Kidney glomerular epithelial cell (primary cell): ENCODE results near the gene BARX2.
A peak's percentile ranks its signal among the peaks of the same experiment; 100 is the strongest.

Experiments used
- DNase-seq: peaks from one replicate; lab custom pipeline; 2025; lab: John Stamatoyannopoulos, UW

The BARX2 gene

DNA sequence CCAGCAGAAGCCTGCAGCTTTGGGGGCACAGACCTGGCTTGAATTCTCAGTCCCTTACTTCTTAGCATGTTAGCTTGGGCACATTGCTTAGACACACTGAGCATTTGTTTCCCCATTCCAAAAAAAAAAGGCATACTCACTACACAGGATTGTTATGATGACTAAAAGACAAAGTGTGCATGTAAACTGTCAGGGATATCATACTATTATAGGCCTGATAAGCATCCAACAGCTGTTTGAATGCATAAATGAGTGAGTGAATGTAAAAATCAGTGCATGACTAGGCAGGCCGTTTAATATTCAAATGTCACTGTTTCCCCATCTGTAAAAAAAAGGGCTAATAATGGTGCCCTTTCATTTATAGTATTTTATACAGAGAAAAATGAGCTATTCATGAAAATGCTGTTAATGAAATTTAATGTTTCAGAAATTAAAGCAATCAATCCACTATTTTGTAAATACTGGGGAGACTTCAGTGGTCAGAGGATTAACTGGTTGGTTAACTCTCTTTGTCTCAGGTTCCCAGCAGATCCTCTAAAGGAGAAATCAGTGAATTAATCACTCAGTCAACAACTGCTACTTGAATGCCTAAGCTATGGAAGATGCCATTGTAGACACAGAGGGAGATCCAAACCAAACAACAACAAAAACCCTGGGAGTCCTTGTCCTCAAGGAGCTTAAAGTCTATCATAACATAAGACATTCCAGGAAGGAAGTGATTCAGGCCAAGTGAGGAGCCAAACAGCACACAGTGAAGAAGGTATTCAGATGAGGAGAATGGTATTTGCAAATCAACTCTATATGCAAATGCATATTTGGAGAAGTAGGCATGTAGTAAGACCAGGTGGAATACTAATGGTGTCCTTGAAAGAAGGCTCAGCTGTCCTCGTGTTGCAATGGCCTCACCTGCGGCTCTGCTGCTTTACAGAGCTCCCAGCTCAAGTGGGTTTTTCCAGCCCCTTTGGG is 26.8 kb downstream of the BARX2 start:
- DNase-seq = no peak

- DNase-seq = no peak
Measured at GRCh38 chr11:129404731-129405130, 29.1 kb downstream of the BARX2 start.

- DNase-seq = no peak
Measured at GRCh38 chr11:129408865-129409444, 33.3 kb downstream of the BARX2 start.

DNA sequence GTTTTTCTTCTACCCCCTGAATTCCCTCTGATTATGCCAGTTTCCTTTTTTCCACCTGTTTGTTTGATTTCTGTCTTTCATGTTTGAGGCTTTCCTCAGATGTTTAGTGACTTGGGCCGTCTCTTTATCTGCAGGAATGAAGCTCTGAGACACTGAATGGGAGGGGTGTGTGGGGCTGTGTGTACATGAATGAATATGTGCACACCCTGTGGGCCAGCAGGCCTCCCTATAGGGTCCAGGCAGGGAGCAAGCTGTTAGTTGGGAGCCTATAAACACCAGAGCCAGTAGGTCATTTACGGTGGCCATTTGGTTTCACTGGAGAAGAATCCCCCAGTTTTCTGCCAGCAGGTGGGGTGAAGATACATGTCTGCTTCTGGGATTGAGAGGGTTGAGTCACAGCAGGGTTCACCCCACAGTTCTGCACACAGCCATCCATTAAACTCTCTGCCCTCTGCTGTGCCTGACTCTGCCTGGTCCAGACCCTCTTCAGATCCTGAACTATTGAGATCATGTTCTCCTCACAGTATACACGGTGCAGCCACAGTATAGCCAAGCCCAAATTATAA is 34.8 kb downstream of the BARX2 start:
- no peak for DNase-seq

DNA sequence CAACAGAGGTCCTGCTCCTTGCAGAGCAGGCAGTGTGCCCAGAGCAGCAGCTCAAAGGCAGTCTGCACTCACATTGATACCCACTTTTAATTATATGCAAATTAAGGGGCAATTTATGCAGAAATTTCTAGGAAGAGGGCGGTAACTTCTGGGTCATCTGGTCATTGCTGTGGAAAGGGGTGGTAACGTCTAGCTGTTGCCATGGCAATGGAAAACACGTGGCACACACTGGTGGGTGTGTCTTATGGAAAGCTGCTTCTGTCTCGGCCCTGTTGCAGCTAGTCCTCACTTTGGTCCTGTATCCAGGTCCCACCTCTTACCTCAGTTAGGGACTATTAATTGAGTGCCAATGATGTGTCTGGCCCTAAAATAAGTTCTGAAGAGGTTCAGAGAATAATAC is 36.8 kb downstream of the BARX2 start:
- no peak for DNase-seq

GRCh38 chr11:129414144-129414872 is 38.7 kb downstream of the BARX2 start:
- no peak for DNase-seq

DNA sequence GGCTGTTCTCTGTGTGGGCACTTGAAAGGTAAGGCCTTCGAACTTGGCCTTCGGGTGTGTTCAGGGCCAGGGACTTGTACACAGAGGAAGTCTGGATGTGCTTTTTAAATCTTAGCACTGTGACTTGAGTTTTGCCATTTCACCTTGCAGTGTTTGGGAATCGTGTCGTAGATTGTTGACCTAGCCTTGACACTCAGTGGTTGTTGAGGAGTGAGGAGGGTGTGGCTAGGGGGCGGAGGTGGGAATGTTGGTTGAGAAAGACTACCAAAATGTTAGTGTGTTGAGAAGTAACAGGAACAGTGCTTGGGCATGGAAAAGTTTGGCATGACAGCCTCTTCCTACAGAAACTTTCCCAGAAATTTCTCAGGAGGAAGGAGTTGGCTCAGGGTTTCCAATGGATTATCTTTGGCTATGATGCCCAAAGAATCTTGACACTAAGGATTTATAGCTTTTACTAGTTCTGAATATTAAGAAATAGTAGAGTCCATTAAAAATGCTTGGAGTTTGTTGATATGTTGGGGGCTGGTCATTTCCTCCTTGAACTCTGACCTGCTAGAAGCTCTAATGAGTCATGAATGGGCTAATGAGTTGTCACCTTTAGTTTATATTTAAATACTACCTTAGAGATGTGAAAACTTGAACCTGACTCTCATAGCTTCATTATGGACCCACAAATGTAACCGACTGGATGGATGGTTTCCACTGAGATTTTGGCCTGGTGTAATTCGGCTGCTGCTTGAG is 40.6 kb downstream of the BARX2 start:
- no peak for DNase-seq

DNA sequence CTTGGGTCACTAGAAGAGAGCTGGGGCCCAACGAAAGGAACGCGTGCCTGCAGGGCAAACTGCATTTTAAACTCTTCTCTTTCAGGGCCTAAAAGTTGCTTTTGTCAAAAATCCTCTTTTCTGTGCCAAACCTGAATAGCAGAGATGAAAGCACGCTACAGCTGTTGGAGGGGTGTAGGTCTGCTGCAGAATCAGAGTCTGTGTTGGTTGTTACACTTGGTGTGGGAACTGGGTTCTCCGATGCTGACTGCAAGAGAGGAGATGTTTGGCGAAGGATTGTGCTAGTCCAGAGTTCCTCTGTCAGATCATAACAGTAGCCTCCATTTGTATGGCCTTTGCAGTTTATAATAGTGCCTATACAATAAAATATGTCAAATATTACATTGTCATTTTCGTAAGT is 41.8 kb downstream of the BARX2 start:
- no peak for DNase-seq

DNA sequence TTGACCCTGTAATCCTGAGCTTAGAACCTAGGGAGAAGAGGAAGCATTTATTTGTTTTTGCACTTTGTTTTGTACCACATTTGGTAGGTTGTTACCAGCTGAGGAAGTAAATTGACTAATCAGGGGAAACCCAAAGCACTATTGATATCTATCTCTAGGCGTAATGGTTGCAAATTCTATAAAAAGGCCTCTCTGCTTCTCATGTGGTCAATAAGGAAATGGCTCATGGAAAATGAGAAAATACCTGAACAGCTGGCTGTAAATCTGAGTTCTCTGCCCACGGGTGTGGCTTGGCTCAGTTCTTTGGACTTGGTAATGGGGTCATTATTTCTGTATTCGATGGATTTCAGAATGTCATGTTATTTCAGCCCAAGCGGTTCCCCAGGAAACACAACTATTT is 42.4 kb downstream of the BARX2 start:
- no peak for DNase-seq

DNA sequence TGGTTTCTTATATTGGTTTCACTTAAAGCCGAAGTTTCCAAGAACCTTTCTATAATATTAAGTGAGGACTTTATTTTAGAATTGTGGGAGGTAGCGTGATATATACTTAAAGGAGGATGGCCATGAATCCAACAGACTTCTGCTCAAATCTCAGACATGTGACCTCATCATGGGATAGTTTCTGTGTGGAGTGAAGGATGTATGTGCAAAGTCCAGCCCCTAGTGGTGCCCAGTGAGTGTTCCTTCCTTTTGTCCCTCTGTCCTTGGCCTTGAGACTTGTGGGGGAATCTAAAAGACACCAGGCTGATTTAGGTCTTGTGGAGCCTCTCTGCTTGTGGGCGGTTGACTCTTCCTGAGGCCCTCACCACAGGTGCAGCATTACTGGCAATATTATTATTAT is 43.7 kb downstream of the BARX2 start:
- no peak for DNase-seq

- DNase-seq = no peak
Measured at GRCh38 chr11:129423426-129423825, 47.8 kb downstream of the BARX2 start.

GRCh38 chr11:129425214-129425613 is 49.6 kb downstream of the BARX2 start:
- DNase-seq = no peak

DNA sequence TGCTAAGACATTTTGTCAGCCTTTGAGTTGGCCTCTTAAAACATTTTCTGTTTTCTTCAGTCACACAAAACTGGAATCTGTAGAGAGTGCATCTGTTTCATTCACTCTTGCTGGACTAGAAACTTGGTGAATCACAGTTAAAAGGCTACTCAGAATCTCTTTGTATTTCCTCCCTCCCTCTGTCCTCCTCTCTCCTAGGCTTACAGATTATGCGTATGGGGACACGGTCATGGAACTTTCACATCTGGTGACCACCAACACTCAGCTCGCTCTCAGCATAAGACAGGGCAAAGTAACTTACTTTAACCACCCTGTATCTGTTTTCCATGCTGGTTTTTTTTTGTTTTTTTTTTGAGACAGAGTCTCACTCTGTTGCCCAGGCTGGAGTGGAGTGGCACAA is 50.4 kb downstream of the BARX2 start:
- no peak for DNase-seq

GRCh38 chr11:129426776-129427175 is 51.1 kb downstream of the BARX2 start:
- no peak for DNase-seq

- no peak for DNase-seq
Measured at GRCh38 chr11:129427376-129427775, 51.7 kb downstream of the BARX2 start.

- DNase-seq = no peak
Measured at GRCh38 chr11:129427816-129428406, 52.3 kb downstream of the BARX2 start.

- no peak for DNase-seq
Measured at GRCh38 chr11:129428557-129428956, 52.9 kb downstream of the BARX2 start.

DNA sequence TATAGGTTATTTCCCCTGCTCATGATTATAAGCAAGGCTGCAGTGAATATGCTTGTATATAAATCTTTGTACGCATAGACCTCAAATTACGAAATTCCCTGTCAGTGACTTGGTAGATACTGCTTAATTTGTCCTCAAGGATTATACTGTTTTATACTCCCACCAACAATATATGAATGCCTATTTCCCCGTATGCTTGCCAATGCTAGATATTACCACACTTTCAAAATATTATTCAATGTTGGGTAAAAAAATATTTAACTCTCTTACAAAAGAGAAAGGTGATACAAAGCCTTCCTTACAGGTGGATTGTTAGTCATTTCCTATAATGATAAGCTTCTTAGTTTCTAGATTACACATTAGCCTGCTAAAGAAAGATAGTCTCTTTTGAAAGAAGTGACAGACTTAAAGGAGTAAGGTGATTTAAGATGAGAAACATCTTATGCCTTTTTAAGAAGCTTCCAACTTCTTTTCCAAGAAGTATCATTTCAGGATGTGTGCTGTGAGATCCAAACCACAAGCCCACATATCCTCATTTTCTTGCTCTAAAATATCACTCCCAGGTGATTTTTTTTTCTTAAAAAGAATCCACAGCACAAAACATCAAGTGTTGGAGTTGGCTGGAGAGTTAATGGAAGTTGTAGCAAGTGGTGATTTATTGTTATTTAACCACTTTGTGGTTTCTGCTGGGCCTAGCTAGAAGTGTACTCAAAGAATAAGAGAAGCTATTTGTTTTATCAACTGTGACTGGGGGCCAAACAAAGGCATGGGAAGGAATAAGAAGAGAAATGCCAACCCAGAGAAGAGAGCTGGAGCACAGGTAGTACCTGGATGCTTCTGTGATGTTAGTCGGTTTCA is 59.2 kb downstream of the BARX2 start:
- peak; percentile 27 for DNase-seq

DNA sequence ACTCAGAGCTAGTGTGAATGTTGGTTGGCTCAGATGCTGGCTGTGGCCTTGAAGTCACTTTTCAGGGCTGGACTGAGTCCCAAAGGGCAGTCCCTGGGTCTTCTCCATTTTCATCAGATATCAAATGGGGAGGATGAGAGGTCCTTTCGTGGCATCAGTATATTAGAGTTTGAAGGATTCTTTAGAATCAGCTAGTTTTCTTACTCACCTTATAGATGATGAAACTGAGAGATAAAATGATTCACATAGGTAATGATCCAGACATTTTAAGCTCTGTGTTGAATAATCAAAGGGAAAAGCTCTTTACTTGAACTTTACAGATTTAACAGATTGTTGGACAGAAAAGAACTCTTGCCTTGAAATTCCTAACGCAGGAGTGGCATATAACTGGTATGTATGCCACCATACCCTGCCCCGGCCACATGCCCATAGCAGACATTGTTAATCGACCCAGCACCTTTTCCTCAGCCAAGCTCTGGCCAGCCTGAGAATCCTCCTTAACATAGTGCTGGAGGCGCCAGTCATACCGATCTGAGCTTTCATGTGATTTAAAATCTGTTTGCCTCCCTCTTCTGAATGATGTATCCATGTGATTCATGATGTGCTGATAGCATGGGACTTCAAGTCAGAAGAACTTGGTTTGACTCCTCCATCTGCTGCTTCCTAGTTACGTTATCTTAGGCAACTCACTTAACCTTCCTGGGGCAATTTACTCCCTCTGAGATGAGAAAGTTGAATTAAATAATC is 60.0 kb downstream of the BARX2 start:
- DNase-seq = no peak

DNA sequence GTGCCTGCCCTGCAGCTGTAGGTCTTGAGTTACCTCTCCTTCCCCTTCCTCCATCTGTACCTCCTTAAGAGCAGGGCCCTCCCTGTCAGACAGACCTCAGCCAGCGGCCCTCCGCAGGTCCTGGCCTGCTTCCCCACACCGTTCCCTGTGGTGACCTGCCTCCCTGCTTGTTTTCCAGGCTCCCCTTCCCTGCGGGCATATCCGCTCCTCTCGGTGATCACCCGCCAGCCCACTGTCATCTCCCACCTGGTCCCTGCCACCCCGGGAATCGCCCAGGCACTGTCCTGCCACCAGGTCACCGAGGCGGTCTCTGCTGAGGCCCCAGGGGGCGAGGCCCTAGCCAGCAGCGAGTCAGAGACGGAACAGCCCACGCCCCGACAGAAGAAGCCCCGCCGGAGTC is 60.9 kb downstream of the BARX2 start:
- DNase-seq = no peak
